ENCODE data around the gene VRK2. TPM values are rescaled to one million over a fixed set of nuclear protein-coding genes. Genes with fewer than 3 reads are reported as not detected.
"Not testable (repeated sequence)": the region's sequence is repeated elsewhere in the genome, so short reads cannot be mapped to it uniquely, and the experiment has no call there.

VRK2 gene
- total RNA-seq, 1 experiment from 2014 or later, result 33.0 TPM

GRCh38 chr2:58081000-58081399 lies 34.4 kb downstream of the VRK2 start:
- intact Hi-C loops (cut with micrococcal nuclease), result no loop called here
- TF ChIP-seq CTCF (IDR thresholded peaks at IDR 0.05 in 2 of 3, conservative IDR thresholded peaks at IDR 0.05 in 1 of 3; ENCODE audit: borderline replicate concordance in 1 of 3, insufficient read depth in 1 of 3, low read depth in 2 of 3, low read length in 2 of 3) (no peak), ZFX (IDR thresholded peaks at IDR 0.05) (no peak), FOSL1 (IDR thresholded peaks at IDR 0.05; ENCODE audit: low read depth) (no peak), CBX3 (IDR thresholded peaks at IDR 0.05; ENCODE audit: low read depth) (no peak), CEBPB (IDR thresholded peaks at IDR 0.05; ENCODE audit: low read depth) (no peak), SP1 (IDR thresholded peaks at IDR 0.05; ENCODE audit: low read depth) (no peak), ZNF274 (IDR thresholded peaks at IDR 0.05; ENCODE audit: low read depth, low read length) (no peak), EZH2 (IDR thresholded peaks at IDR 0.05) (no peak)
- Histone ChIP-seq H2AFZ (ENCODE audit: low read depth, low read length, poor library complexity, severe bottlenecking) (no peak overlapping the region), H3K27me3 (ENCODE audit: insufficient read depth, low read length) (no peaks in the 10 kb centered on the region), H3K9me3 (ENCODE audit: control insufficient read depth in 1 of 2, insufficient read depth in 1 of 2, low read depth in 1 of 2, low read length in 2 of 2) (no peaks in the 10 kb centered on the region), H3K27ac (ENCODE audit: low read depth, low read length) (no peak overlapping the region), H3K9ac (ENCODE audit: low read length) (no peak overlapping the region), H3K36me3 (ENCODE audit: control insufficient read depth in 1 of 2, insufficient read depth in 2 of 2, low read length in 2 of 2) (no peaks in the 10 kb centered on the region), H3K4me1 (ENCODE audit: control insufficient read depth in 1 of 2, insufficient read depth in 2 of 2, low read length in 2 of 2) (no peaks in the 10 kb centered on the region), H4K20me1 (ENCODE audit: insufficient read depth) (no peaks in the 10 kb centered on the region), H3K4me2 (ENCODE audit: low read length) (no peak overlapping the region), H3K4me3 (replicated peaks in 1 of 2; ENCODE audit: low read depth in 1 of 2, low read length in 2 of 2) (no peak overlapping the region), H3K79me2 (ENCODE audit: insufficient read depth, low read length) (peaks cover 66% of the 10 kb centered on the region), H3K9me2 (ENCODE audit: insufficient read depth) (no peaks in the 10 kb centered on the region)
- ChIA-PET RAD21 (ENCODE audit: low non-redundant PET in 1 of 2, low total read pairs in 2 of 2, uncharacterized antibody in 2 of 2, unreplicated experiment in 2 of 2) (no interaction called here), POLR2A (no interaction called here), CTCF (no interaction called here)
- no peak for DNase-seq (ENCODE audit: low read depth, low spot score)
- no TSS peak for BruUV-seq (replicated peaks)
- ATAC-seq, result no peak

- ChIA-PET RAD21 (ENCODE audit: low non-redundant PET in 1 of 2, low total read pairs in 2 of 2, uncharacterized antibody in 2 of 2, unreplicated experiment in 2 of 2) (no interaction called here), CTCF (no interaction called here), POLR2A (no interaction called here)
- Histone ChIP-seq H3K27me3 (ENCODE audit: insufficient read depth, low read length) (no peaks in the 10 kb centered on the region), H3K9me3 (ENCODE audit: control insufficient read depth in 1 of 2, insufficient read depth in 1 of 2, low read depth in 1 of 2, low read length in 2 of 2) (no peaks in the 10 kb centered on the region), H3K4me1 (ENCODE audit: control insufficient read depth in 1 of 2, insufficient read depth in 2 of 2, low read length in 2 of 2) (no peaks in the 10 kb centered on the region), H3K36me3 (ENCODE audit: control insufficient read depth in 1 of 2, insufficient read depth in 2 of 2, low read length in 2 of 2) (peaks cover 0 to 15% of the 10 kb centered on the region in 2 experiments; a peak in 2 of 4 replicates), H3K4me3 (replicated peaks in 1 of 2; ENCODE audit: low read depth in 1 of 2, low read length in 2 of 2) (no peak overlapping the region), H3K9me2 (ENCODE audit: insufficient read depth) (no peaks in the 10 kb centered on the region), H3K27ac (ENCODE audit: low read depth, low read length) (no peak overlapping the region), H3K4me2 (ENCODE audit: low read length) (no peak overlapping the region), H3K79me2 (ENCODE audit: insufficient read depth, low read length) (peaks cover 10% of the 10 kb centered on the region; the same call in 1 of the 2 replicates), H4K20me1 (ENCODE audit: insufficient read depth) (no peaks in the 10 kb centered on the region), H3K9ac (ENCODE audit: low read length) (no peak overlapping the region), H2AFZ (ENCODE audit: low read depth, low read length, poor library complexity, severe bottlenecking) (no peak overlapping the region)
- BruUV-seq (replicated peaks), result no TSS peak
- TF ChIP-seq CEBPB (IDR thresholded peaks at IDR 0.05; ENCODE audit: low read depth) (no peak), EZH2phosphoT487 (IDR thresholded peaks at IDR 0.05; ENCODE audit: borderline replicate concordance) (no peak), CTCF (IDR thresholded peaks at IDR 0.05 in 2 of 3, conservative IDR thresholded peaks at IDR 0.05 in 1 of 3; ENCODE audit: borderline replicate concordance in 1 of 3, insufficient read depth in 1 of 3, low read depth in 2 of 3, low read length in 2 of 3) (no peak)
- TF ChIP-seq, protein P1, sequence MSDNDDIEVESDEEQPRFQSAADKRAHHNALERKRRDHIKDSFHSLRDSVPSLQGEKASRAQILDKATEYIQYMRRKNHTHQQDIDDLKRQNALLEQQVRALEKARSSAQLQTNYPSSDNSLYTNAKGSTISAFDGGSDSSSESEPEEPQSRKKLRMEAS (IDR thresholded peaks at IDR 0.05), result no peak
- no peak for ATAC-seq
- intact Hi-C loops (cut with micrococcal nuclease), result no loop called here
- DNase-seq (ENCODE audit: low read depth, low spot score), result no peak
These were observed 42.5 kb downstream of the VRK2 start for GRCh38 chr2:58089081-58089480.

DNA sequence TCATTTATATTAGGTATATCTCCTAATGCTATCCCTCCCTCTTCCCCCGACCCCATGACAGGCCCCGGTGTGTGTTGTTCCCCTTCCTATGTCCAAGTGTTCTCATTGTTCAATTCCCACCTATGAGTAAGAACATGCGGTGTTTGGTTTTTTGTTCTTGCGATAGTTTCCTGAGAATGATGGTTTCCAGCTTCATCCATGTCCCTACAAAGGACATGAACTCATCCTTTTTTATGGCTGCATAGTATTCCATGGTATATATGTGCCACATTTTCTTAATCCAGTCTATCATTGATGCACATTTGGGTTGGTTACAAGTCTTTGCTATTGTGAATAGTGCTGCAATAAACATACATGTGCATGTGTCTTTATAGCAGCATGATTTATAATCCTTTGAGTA lies 46.2 kb downstream of the VRK2 start:
- POLR2A ChIA-PET, result not testable (repeated sequence)

More for the DNA sequence above, 46.2 kb downstream of the VRK2 start:
- H3K4me3 ChIP-seq (replicated peaks in 1 of 2; ENCODE audit: low read depth in 1 of 2, low read length in 2 of 2); RAD21 ChIA-PET (ENCODE audit: low non-redundant PET in 1 of 2, low total read pairs in 2 of 2, uncharacterized antibody in 2 of 2, unreplicated experiment in 2 of 2); H4K20me1 ChIP-seq (ENCODE audit: insufficient read depth); intact Hi-C loops (cut with micrococcal nuclease); BruUV-seq (replicated peaks); H3K9me2 ChIP-seq (ENCODE audit: insufficient read depth); H3K27ac ChIP-seq (ENCODE audit: low read depth, low read length); H3K27me3 ChIP-seq (ENCODE audit: insufficient read depth, low read length); H3K9me3 ChIP-seq (ENCODE audit: control insufficient read depth in 1 of 2, insufficient read depth in 1 of 2, low read depth in 1 of 2, low read length in 2 of 2); H3K4me1 ChIP-seq (ENCODE audit: control insufficient read depth in 1 of 2, insufficient read depth in 2 of 2, low read length in 2 of 2); ATAC-seq; H3K4me2 ChIP-seq (ENCODE audit: low read length); H3K9ac ChIP-seq (ENCODE audit: low read length); CTCF ChIA-PET; H2AFZ ChIP-seq (ENCODE audit: low read depth, low read length, poor library complexity, severe bottlenecking); DNase-seq (ENCODE audit: low read depth, low spot score): not testable (repeated sequence)
- Histone ChIP-seq H3K79me2 (ENCODE audit: insufficient read depth, low read length) (peaks cover 29% of the 10 kb centered on the region), H3K36me3 (ENCODE audit: control insufficient read depth in 1 of 2, insufficient read depth in 2 of 2, low read length in 2 of 2) (peaks cover 0 to 15% of the 10 kb centered on the region in 2 experiments; a peak in 2 of 4 replicates)
